H9 (cell line): ENCODE results near the gene TRA2B. TPM values are rescaled to one million over a fixed set of nuclear protein-coding genes. Genes with fewer than 3 reads are reported as not detected.

ENCODE experiments used
- DNase-seq: peaks from one replicate; pipeline ENCODE4 v3.0.0-alpha.2; 2017
- H2AFZ ChIP-seq: one replicate; pipeline ENCODE4 v1.6.1; 2013; ENCODE audit warnings: mild to moderate bottlenecking, low read length, control low read depth, moderate library complexity
- H2AK5ac ChIP-seq: 2 replicates; pipeline ENCODE4 v1.6.1; 2013; ENCODE audit warnings: low read length, control low read depth, mixed read lengths; ENCODE audit not compliant: insufficient read length
- H2BK120ac ChIP-seq: one replicate; pipeline ENCODE4 v1.6.1; 2013; ENCODE audit warnings: low read depth, mild to moderate bottlenecking, low read length, control low read depth, inconsistent platforms; ENCODE audit not compliant: poor library complexity, severe bottlenecking
- H2BK12ac ChIP-seq: 2 replicates; pipeline ENCODE4 v1.6.1; 2013; ENCODE audit warnings: low read length, control low read depth, mixed read lengths, low read depth; ENCODE audit not compliant: insufficient read length
- H2BK15ac ChIP-seq: 2 replicates; pipeline ENCODE4 v1.6.1; 2013; ENCODE audit warnings: low read depth, low read length, control low read depth
- H2BK20ac ChIP-seq: one replicate; pipeline ENCODE4 v1.6.1; 2013; ENCODE audit warnings: low read depth, mild to moderate bottlenecking, low read length, control low read depth, inconsistent platforms; ENCODE audit not compliant: poor library complexity, severe bottlenecking
- H2BK5ac ChIP-seq: 2 replicates; pipeline ENCODE4 v1.6.1; 2013; ENCODE audit warnings: low read length, control low read depth, mixed read lengths; ENCODE audit not compliant: insufficient read length
- H3K14ac ChIP-seq: 2 replicates; pipeline ENCODE4 v1.6.1; 2013; ENCODE audit warnings: low read length, control low read depth; ENCODE audit not compliant: insufficient read depth
- H3K18ac ChIP-seq: 2 replicates; pipeline ENCODE4 v1.6.1; 2013; ENCODE audit warnings: low read depth, mild to moderate bottlenecking, mixed read lengths, low read length, control low read depth; ENCODE audit not compliant: insufficient read length
- H3K23ac ChIP-seq: 2 replicates; pipeline ENCODE4 v1.6.1; 2013; ENCODE audit warnings: low read length, control low read depth, mixed read lengths, low read depth; ENCODE audit not compliant: insufficient read length
- H3K23me2 ChIP-seq: 2 replicates; pipeline ENCODE4 v1.6.1; 2013; ENCODE audit warnings: low read depth, mild to moderate bottlenecking, mixed read lengths, low read length, control low read depth; ENCODE audit not compliant: insufficient read length, poor library complexity, severe bottlenecking
- H3K27ac ChIP-seq: 2 replicates; pipeline ENCODE4 v1.5.1; 2013; ENCODE audit warnings: low read length, control low read depth, mixed read lengths, low read depth; ENCODE audit not compliant: insufficient read length
- H3K27me3 ChIP-seq: 2 replicates; pipeline ENCODE4 v1.6.1; 2013; ENCODE audit warnings: low read length, control low read depth, inconsistent platforms; ENCODE audit not compliant: insufficient read depth
- H3K4ac ChIP-seq: 2 replicates; pipeline ENCODE4 v1.6.1; 2013; ENCODE audit warnings: low read depth, mild to moderate bottlenecking, control low read depth, inconsistent platforms, low read length, moderate library complexity
- H3K4me1 ChIP-seq: 2 replicates; pipeline ENCODE4 v1.6.1; 2013; ENCODE audit warnings: low read length, control low read depth, inconsistent platforms; ENCODE audit not compliant: insufficient read depth
- H3K4me2 ChIP-seq: 2 replicates; pipeline ENCODE4 v1.6.1; 2013; ENCODE audit warnings: low read length, control low read depth, mixed read lengths; ENCODE audit not compliant: insufficient read length, insufficient read depth
- H3K56ac ChIP-seq: 2 replicates; pipeline ENCODE4 v1.6.1; 2013; ENCODE audit warnings: low read depth, mild to moderate bottlenecking, mixed read lengths, low read length, control low read depth; ENCODE audit not compliant: insufficient read length
- H3K79me1 ChIP-seq: 2 replicates; pipeline ENCODE4 v1.6.1; 2013; ENCODE audit warnings: low read depth, mild to moderate bottlenecking, moderate library complexity, low read length, control low read depth, inconsistent platforms; ENCODE audit not compliant: insufficient read depth, poor library complexity, severe bottlenecking
- H3K79me2 ChIP-seq: 2 replicates; pipeline ENCODE4 v1.6.1; 2013; ENCODE audit warnings: low read length, control low read depth, inconsistent platforms; ENCODE audit not compliant: insufficient read depth
- H3K9ac ChIP-seq: 2 replicates; pipeline ENCODE4 v1.6.1; 2013; ENCODE audit warnings: low read length, control low read depth, mixed read lengths; ENCODE audit not compliant: insufficient read length; ENCODE audit errors: extremely low read depth
- H3K9me3 ChIP-seq: one replicate; pipeline ENCODE4 v1.6.1; 2013; ENCODE audit warnings: low read depth, low read length, inconsistent platforms; ENCODE audit not compliant: control insufficient read depth
- H3T11ph ChIP-seq: one replicate; pipeline ENCODE4 v1.6.1; 2013; ENCODE audit warnings: mild to moderate bottlenecking, low read length, control low read depth, inconsistent platforms
- H4K20me1 ChIP-seq: one replicate; pipeline ENCODE4 v1.6.1; 2013; ENCODE audit not compliant: control insufficient read depth, insufficient read length, insufficient read depth
- H4K5ac ChIP-seq: 2 replicates; pipeline ENCODE4 v1.6.1; 2013; ENCODE audit warnings: low read depth, mild to moderate bottlenecking, mixed read lengths, low read length, control low read depth; ENCODE audit not compliant: insufficient read length
- H4K8ac ChIP-seq: replicated peaks from 2 replicates; pipeline ENCODE4 v1.6.1; 2013; ENCODE audit warnings: low read length, control low read depth, mixed read lengths, low read depth; ENCODE audit not compliant: insufficient read length
- H4K91ac ChIP-seq: 2 replicates; pipeline ENCODE4 v1.6.1; 2013; ENCODE audit warnings: low read depth, mild to moderate bottlenecking, moderate library complexity, mixed read lengths, low read length, control low read depth; ENCODE audit not compliant: insufficient read length
- H3K27ac Mint-ChIP-seq, 3 experiments: 2 replicates in 2 of 3; 3 replicates in 1 of 3; pipeline ENCODE4 v1.8.0; 2020 to 2021; ENCODE audit warnings: mixed read lengths in 3 of 3, mild to moderate bottlenecking in 1 of 3, moderate library complexity in 1 of 3
- H3K27me3 Mint-ChIP-seq: 2 replicates; pipeline ENCODE4 v1.8.0; 2021; ENCODE audit warnings: low read depth, mild to moderate bottlenecking, moderate library complexity, mixed read lengths
- H3K36me3 Mint-ChIP-seq, 3 experiments: 2 replicates in 2 of 3; 3 replicates in 1 of 3; pipeline ENCODE4 v1.8.0; 2020 to 2021; ENCODE audit warnings: low read depth in 3 of 3, mixed read lengths in 3 of 3; ENCODE audit not compliant: insufficient read depth in 1 of 3
- H3K4me1 Mint-ChIP-seq, 2 experiments: 2 replicates each; pipeline ENCODE4 v1.8.0; 2020; ENCODE audit warnings: mixed read lengths in 2 of 2
- H3K4me3 Mint-ChIP-seq, 2 experiments: 2 replicates in 1 of 2; 3 replicates in 1 of 2; pipeline ENCODE4 v1.8.0; 2020 to 2021; ENCODE audit warnings: mild to moderate bottlenecking in 2 of 2, mixed read lengths in 2 of 2, moderate library complexity in 1 of 2
- H3K9me3 Mint-ChIP-seq, 2 experiments: 2 replicates in 1 of 2; 3 replicates in 1 of 2; pipeline ENCODE4 v1.8.0; 2020; ENCODE audit warnings: mild to moderate bottlenecking in 2 of 2, mixed read lengths in 2 of 2, moderate library complexity in 1 of 2
- WGBS: extraction: QIAGEN DNeasy Blood & Tissue Kit; methylation state at CpG from one replicate; pipeline ENCODE4 v1.1.7; 2013; ENCODE audit warnings: missing lambda C conversion rate, low lambda C conversion rate, mixed read lengths; ENCODE audit not compliant: insufficient read length; ENCODE audit errors: extremely low coverage; 5-methylcytosine and 5-hydroxymethylcytosine counted together
- total RNA-seq: library from RNA; stranded (reverse); gene quantifications from 2 replicates; pipeline ENCODE4 v1.2.1, GENCODE V29; 2021
- TF ChIP-seq, protein P1 (sequence below): fragments of 200-600 bp; sonication (generic); conservative IDR thresholded peaks from 3 replicates; pipeline ENCODE4 v1.8.0; 2021; ENCODE audit warnings: antibody characterized with exemption, mild to moderate bottlenecking

Gene TRA2B
- total RNA-seq, 1 experiment from 2014 or later, result 344 TPM

DNA sequence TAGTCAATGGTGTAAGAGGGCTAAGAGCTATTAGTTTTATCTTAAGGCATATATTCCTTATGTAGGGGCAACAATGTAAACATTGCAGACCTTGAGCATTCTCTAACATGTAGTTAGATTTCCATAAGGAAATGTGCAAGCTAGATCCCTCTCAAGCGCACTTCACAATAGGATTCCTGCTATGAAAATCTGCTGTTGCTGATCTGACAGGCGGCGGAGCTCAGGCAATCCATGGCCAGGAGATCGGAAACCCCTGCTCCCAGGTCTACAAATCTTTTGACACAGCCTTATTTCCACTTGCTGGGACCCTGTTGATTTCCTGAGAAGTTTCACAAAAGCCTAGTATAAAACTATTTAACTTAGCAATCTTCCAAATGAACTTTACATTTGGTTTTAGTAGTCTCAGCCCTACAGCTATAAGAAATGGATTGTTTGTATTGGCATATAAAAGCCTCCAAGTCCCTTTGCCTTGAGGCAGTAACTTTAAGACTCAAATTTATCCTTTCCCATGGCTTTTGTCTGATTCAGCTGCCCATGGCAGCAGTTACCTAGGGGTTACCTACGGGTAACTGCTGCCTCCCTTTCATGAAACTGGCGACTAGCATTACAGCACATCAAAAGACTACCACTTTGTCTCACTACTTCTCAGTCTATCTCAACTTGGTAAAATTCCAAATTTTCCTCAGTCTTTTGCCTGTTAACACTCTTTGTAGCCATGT lies 22.7 kb downstream of the TRA2B start:
- no peak overlapping the region for H3K27ac ChIP-seq
- H2AK5ac ChIP-seq, result no peak overlapping the region
- H3K56ac ChIP-seq, result no peak overlapping the region
- no peak overlapping the region for H2AFZ ChIP-seq
- Mint-ChIP-seq H3K36me3 (peaks cover 30 to 64% (median 58%) of the 10 kb centered on the region in 3 experiments), H3K27ac (peak overlapping the region in 2 of 3 experiments; percentile 36 to 97; a peak in 3 of 7 replicates), H3K9me3 (no peaks in the 10 kb centered on the region), H3K4me1 (peaks cover 0 to 3% of the 10 kb centered on the region in 2 experiments; a peak in 1 of 4 replicates), H3K4me3 (no peak overlapping the region), H3K27me3 (peaks cover 2% of the 10 kb centered on the region; the same call in 1 of the 2 replicates)
- no peak overlapping the region for H2BK5ac ChIP-seq
- H3K27me3 ChIP-seq, result no peaks in the 10 kb centered on the region
- no peak overlapping the region for H2BK12ac ChIP-seq
- H3K79me1 ChIP-seq, result peaks cover 3% of the 10 kb centered on the region
- H4K8ac ChIP-seq, result no peak overlapping the region
- no peaks in the 10 kb centered on the region for H3K9me3 ChIP-seq
- H2BK20ac ChIP-seq, result no peak overlapping the region
- no peak overlapping the region for H3T11ph ChIP-seq
- H4K20me1 ChIP-seq, result no peaks in the 10 kb centered on the region
- H3K4me2 ChIP-seq, result no peak overlapping the region
- no peak overlapping the region for H2BK120ac ChIP-seq
- no CpG with 5 or more reads among the region's 6 CpGs for WGBS
- H3K23ac ChIP-seq, result no peak overlapping the region
- H4K91ac ChIP-seq, result no peak overlapping the region
- H2BK15ac ChIP-seq, result no peak overlapping the region
- no peaks in the 10 kb centered on the region for H3K23me2 ChIP-seq
- DNase-seq, result no peak
- H3K9ac ChIP-seq, result no peak overlapping the region
- no peaks in the 10 kb centered on the region for H3K4me1 ChIP-seq
- no peak overlapping the region for H3K4ac ChIP-seq
- H3K18ac ChIP-seq, result no peak overlapping the region
- no peaks in the 10 kb centered on the region for H3K79me2 ChIP-seq
- TF ChIP-seq, protein P1, sequence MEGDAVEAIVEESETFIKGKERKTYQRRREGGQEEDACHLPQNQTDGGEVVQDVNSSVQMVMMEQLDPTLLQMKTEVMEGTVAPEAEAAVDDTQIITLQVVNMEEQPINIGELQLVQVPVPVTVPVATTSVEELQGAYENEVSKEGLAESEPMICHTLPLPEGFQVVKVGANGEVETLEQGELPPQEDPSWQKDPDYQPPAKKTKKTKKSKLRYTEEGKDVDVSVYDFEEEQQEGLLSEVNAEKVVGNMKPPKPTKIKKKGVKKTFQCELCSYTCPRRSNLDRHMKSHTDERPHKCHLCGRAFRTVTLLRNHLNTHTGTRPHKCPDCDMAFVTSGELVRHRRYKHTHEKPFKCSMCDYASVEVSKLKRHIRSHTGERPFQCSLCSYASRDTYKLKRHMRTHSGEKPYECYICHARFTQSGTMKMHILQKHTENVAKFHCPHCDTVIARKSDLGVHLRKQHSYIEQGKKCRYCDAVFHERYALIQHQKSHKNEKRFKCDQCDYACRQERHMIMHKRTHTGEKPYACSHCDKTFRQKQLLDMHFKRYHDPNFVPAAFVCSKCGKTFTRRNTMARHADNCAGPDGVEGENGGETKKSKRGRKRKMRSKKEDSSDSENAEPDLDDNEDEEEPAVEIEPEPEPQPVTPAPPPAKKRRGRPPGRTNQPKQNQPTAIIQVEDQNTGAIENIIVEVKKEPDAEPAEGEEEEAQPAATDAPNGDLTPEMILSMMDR, result no peak
- no peak overlapping the region for H3K14ac ChIP-seq
- H4K5ac ChIP-seq, result no peak overlapping the region
